ENCODE results near the gene SLC22A4. TPM values are rescaled to one million over a fixed set of nuclear protein-coding genes. Genes with fewer than 3 reads are reported as not detected.

Gene SLC22A4
- total RNA-seq, 3 donors from 2014 or later: 2.7 to 13.4 (median 3.6) TPM

DNA sequence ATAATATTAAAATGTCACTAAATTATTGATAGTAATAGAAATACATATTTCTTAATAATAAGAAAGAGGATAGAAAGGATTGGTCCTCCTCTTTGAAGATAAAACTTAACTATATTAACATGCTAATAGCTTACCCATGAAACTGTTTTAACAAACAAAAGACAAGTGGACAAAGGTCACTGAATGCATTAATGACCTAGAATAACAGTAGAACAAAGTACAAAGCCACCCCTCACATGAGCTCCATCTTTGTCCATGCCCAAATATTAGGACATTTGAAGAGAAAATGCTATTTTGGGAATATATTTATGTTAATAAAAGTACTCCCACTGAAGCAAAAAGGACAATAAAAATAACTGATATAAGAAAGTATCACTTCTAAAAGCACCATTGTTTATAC is 41.2 kb downstream of the SLC22A4 start:
- ATAC-seq: no peak
- no peaks in the 10 kb centered on the region for H3K4me1 ChIP-seq (ENCODE audit: low read depth)
- no peaks in the 10 kb centered on the region for H3K36me3 ChIP-seq (ENCODE audit: low read depth)
- DNase-seq: no peak
- TF ChIP-seq, protein P1, sequence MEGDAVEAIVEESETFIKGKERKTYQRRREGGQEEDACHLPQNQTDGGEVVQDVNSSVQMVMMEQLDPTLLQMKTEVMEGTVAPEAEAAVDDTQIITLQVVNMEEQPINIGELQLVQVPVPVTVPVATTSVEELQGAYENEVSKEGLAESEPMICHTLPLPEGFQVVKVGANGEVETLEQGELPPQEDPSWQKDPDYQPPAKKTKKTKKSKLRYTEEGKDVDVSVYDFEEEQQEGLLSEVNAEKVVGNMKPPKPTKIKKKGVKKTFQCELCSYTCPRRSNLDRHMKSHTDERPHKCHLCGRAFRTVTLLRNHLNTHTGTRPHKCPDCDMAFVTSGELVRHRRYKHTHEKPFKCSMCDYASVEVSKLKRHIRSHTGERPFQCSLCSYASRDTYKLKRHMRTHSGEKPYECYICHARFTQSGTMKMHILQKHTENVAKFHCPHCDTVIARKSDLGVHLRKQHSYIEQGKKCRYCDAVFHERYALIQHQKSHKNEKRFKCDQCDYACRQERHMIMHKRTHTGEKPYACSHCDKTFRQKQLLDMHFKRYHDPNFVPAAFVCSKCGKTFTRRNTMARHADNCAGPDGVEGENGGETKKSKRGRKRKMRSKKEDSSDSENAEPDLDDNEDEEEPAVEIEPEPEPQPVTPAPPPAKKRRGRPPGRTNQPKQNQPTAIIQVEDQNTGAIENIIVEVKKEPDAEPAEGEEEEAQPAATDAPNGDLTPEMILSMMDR (IDR thresholded peaks at IDR 0.05): no peak
- no peaks in the 10 kb centered on the region for H3K9me3 ChIP-seq
- intact Hi-C loops (cut with DNase I, micrococcal nuclease): no loop called here
- H3K4me3 ChIP-seq: no peak overlapping the region

DNA sequence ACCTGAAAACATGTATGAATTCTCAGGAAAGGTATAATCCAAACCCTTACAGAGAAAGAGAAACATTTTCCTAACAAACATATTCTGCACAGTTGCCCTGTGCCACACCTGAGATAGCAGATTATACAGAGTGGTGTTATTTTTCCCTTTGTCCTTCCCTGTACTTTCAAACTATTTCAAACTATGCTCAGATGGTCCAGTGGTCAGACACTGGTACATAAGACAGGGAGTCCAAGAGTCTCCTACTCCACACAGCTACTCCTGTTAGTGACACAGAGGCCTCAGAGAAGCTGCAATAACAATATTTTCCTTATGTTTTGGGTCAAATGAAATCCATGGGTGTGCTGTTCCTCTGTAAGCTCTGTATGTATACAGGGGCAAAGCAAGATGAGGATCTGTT is 45.3 kb downstream of the SLC22A4 start:
- ATAC-seq (peak; percentile 56), DNase-seq (no peak)
- Histone ChIP-seq H3K36me3 (ENCODE audit: low read depth) (no peaks in the 10 kb centered on the region), H3K4me3 (no peak overlapping the region), H3K4me1 (ENCODE audit: low read depth) (no peaks in the 10 kb centered on the region), H3K9me3 (no peaks in the 10 kb centered on the region)
- TF ChIP-seq, protein P1 (IDR thresholded peaks at IDR 0.05): no peak
- intact Hi-C loops (cut with DNase I, micrococcal nuclease): no loop called here

DNA sequence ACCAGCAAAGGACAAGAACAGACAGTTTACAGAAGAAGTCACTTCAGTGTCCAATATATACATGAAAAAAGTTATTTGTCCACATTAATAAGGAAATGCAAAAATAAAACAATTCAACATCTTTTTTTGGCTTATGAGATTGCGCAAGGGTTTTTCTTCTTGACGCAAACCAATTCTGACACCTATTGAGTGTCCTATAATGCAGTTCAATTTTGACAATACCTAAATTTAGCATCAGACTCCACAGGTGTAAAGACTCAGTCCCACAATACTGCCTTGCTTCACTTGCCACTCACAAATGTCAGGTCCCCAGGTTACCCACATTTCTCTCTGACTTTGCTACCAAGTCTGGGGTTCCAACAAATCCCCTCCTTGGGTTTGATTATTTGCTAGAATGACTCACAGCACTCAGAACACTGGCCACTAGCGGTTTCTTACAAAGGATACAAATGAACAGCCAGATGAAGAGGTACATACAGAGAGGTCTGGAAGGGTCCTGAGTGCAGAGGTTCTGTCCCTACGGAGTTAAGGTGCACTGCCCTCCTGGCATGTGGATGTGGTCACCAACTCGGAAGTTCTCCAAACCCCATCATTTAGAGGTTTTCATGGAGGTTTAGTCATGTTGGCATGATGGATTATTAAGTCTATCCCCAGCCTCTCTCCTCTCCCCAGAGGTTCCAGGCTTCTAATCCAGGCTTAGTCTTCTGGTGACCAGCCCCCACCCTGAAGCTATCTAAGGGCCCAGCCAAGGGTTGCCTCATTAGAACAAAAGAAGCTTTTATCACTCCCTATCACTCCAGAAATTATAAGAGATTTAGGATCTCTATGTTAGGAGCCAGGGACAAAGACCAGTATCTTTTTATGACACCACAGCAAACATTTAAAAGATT is 48.3 kb downstream of the SLC22A4 start:
- Histone ChIP-seq H3K4me3 (no peak overlapping the region), H3K9me3 (no peaks in the 10 kb centered on the region), H3K36me3 (ENCODE audit: low read depth) (no peaks in the 10 kb centered on the region), H3K4me1 (ENCODE audit: low read depth) (no peaks in the 10 kb centered on the region)
- intact Hi-C loops (cut with DNase I, micrococcal nuclease): no loop called here
- TF ChIP-seq, protein P1 (IDR thresholded peaks at IDR 0.05): no peak
- ATAC-seq (no peak), DNase-seq (no peak)

DNA sequence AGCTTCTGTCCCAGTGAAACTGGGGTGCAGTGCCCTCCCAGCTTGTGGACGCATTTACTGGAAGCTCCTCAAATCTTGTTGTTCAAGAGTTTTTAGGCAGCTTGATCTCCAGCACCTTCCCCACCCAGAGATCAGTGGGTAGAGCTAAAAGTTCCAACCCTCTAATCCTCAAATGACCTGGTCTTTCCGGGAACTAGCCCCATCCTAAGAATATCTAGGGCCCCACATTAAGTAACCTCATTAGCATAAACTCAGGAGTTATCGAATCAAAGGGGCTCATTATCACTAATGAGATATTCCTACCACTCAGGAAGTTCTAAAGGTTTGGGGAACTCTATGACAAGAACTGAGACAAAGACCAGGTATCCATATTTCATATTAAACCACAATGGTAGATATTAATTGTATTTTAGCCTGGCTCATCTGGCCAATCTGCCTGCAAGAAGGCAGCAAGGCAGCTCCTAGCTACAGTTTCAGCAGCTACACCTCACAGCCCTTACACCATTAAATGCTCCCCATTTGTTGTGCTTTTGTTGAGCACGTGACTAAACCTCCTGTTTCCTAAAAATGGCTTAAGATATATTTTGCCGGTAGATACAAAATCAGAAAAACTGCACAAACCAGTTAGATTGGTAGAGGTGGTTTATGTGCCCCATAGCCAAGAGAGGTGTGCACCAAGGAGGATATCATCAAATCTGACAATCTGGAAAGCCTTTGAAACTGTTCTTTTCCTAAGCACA is 50.8 kb downstream of the SLC22A4 start:
- TF ChIP-seq, protein P1 (IDR thresholded peaks at IDR 0.05): no peak
- intact Hi-C loops (cut with DNase I, micrococcal nuclease): no loop called here
- H3K4me3 ChIP-seq: no peak overlapping the region
- no peaks in the 10 kb centered on the region for H3K4me1 ChIP-seq (ENCODE audit: low read depth)
- no peak for DNase-seq
- no peak for ATAC-seq
- H3K36me3 ChIP-seq (ENCODE audit: low read depth): no peaks in the 10 kb centered on the region
- H3K9me3 ChIP-seq: no peaks in the 10 kb centered on the region

DNA sequence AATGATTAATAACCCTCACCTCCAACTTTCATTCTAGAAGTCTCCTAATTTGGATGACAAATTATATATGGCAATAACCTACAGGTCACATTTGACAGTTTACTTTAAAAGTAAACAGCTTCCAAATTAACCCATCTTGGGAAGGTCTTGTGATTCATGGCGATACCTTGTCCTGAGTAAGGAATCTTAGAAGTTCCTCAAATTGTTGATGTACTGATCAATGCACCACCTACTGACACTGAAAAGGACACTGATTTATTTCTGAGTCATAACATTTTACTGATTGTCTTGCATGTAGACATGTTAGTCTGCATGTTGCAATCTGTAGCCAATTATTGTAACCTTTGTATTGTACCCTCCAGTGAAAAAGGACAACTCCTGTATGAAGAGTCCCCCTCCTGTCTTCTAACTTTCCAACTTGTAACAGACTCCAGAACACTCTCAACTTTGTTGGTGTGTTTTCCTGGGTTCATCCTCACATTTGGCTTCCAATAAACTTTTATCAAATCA is 59.3 kb downstream of the SLC22A4 start:
- Histone ChIP-seq H3K4me1 (ENCODE audit: low read depth) (peaks cover 25% of the 10 kb centered on the region), H3K36me3 (ENCODE audit: low read depth) (no peaks in the 10 kb centered on the region), H3K9me3 (no peaks in the 10 kb centered on the region), H3K4me3 (no peak overlapping the region)
- DNase-seq (no peak), ATAC-seq (no peak)
- TF ChIP-seq, protein P1 (IDR thresholded peaks at IDR 0.05): no peak
- intact Hi-C loops (cut with DNase I, micrococcal nuclease): no loop called here

Measured in mucosa of descending colon (tissue), 3 donors.